Left lung (tissue), 14 donors: ENCODE measurements around the gene ALG14. TPM values are rescaled to one million over a fixed set of nuclear protein-coding genes. Genes with fewer than 3 reads are reported as not detected.

Experiments used
- ATAC-seq: fragments of 200-7000 bp; cut with Tn5 transposase; one replicate; pipeline ENCODE4 v1.9.1; 2020; ENCODE audit warnings: moderate library complexity
- DNase-seq, 4 donors: peaks; one replicate each; pipeline ENCODE4 v3.0.0-alpha.2; 2013 to 2020
- H3K27ac ChIP-seq, 2 donors: fragments of 200-600 bp; sonication (generic) in 1 of 2; one replicate each; pipeline versions ENCODE4 v1.5.0 to v1.8.0; 2020 to 2021
- H3K27me3 ChIP-seq, 2 donors: fragments of 200-600 bp; sonication (generic) in 1 of 2; one replicate each; pipeline versions ENCODE4 v1.5.0 to v1.8.0; 2020 to 2021
- H3K36me3 ChIP-seq, 2 donors: fragments of 200-600 bp; sonication (generic) in 1 of 2; one replicate each; pipeline versions ENCODE4 v1.5.0 to v1.8.0; 2020 to 2021
- H3K4me1 ChIP-seq, 2 donors: fragments of 200-600 bp; one replicate each; pipeline ENCODE4 v1.8.0; 2021
- H3K4me3 ChIP-seq, 2 donors: fragments of 200-600 bp; sonication (generic) in 1 of 2; one replicate each; pipeline versions ENCODE4 v1.5.0 to v1.8.0; 2020 to 2021; ENCODE audit warnings: mild to moderate bottlenecking in 1 of 2
- H3K9me3 ChIP-seq, 2 donors: fragments of 200-600 bp; sonication (generic) in 1 of 2; one replicate each; pipeline versions ENCODE4 v1.5.0 to v1.8.0; 2020 to 2021
- intact Hi-C, 2 donors: fragments of 100-400 bp; cut with DNase I; formaldehyde crosslinking; loops; one replicate each; pipeline versions ENCODE4 v1.11.2 to v1.14.2; 2022
- long read RNA-seq, 12 donors: library from polyadenylated mRNA in 2 of 12; unstranded in 2 of 12; transcript quantifications; one replicate each; pipeline ENCODE4 v2.0.0 and lab custom pipeline, GENCODE V29; 2019 to 2026
- polyA plus RNA-seq, 6 donors: library from polyadenylated mRNA; unstranded; fragments of 120-200 nt; gene quantifications; one replicate each; pipeline ENCODE4 v1.2.1, GENCODE V29; 2013; ENCODE audit not compliant: insufficient read length in 6 of 6
- total RNA-seq, 2 donors: library from RNA; stranded (reverse); fragmentation: NEBNext Ultra II Directional; extraction: Animal tissue kit (Norgen Biotek cat#: 25700); gene quantifications; one replicate each; pipeline ENCODE4 v1.2.1, GENCODE V29; 2021
- TF ChIP-seq, protein P1 (sequence below), 2 donors: fragments of 200-600 bp; sonication (generic) in 1 of 2; IDR thresholded peaks; one replicate each; pipeline versions ENCODE4 v1.5.0 to v1.8.0; 2021; ENCODE audit warnings: antibody characterized with exemption in 2 of 2
- donor health status: DM: no; HTN: yes; CAD: no.
- donor health status: DM: no; HTN: no; CAD: no.

Gene ALG14
- total RNA-seq (1 to 10 TPM; 5.1 to 7.9 TPM), polyA plus RNA-seq (10 to 100 TPM in 4 of 6 donors, 1 to 10 TPM in 2; 8.1 to 13.4 (median 11.0) TPM)
- long read RNA-seq, donor 1, full-length matches to known transcripts: 8 of 8 reads
- long read RNA-seq, donor 1, partial matches to known transcripts: 0 of 8 reads
- long read RNA-seq, donor 1, other reads (novel, unspliced or antisense): 0 of 8 reads
- long read RNA-seq, donor 2, full-length matches to known transcripts: 8 of 8 reads
- long read RNA-seq, donor 2, partial matches to known transcripts: 0 of 8 reads
- long read RNA-seq, donor 2, other reads (novel, unspliced or antisense): 0 of 8 reads
- long read RNA-seq, donor 3, full-length matches to known transcripts: 9 of 9 reads
- long read RNA-seq, donor 3, partial matches to known transcripts: 0 of 9 reads
- long read RNA-seq, donor 3, other reads (novel, unspliced or antisense): 0 of 9 reads
- long read RNA-seq, donor 4, full-length matches to known transcripts: 9 of 12 reads
- long read RNA-seq, donor 4, partial matches to known transcripts: 0 of 12 reads
- long read RNA-seq, donor 4, other reads (novel, unspliced or antisense): 3 of 12 reads
- long read RNA-seq, donor 5, full-length matches to known transcripts: 9 of 9 reads
- long read RNA-seq, donor 5, partial matches to known transcripts: 0 of 9 reads
- long read RNA-seq, donor 5, other reads (novel, unspliced or antisense): 0 of 9 reads
- long read RNA-seq, donor 6, full-length matches to known transcripts: 3 of 3 reads
- long read RNA-seq, donor 6, partial matches to known transcripts: 0 of 3 reads
- long read RNA-seq, donor 6, other reads (novel, unspliced or antisense): 0 of 3 reads
- long read RNA-seq, donor 7, full-length matches to known transcripts: 1 of 1 reads
- long read RNA-seq, donor 7, partial matches to known transcripts: 0 of 1 reads
- long read RNA-seq, donor 7, other reads (novel, unspliced or antisense): 0 of 1 reads
- long read RNA-seq, donor 8, full-length matches to known transcripts: 4 of 4 reads
- long read RNA-seq, donor 8, partial matches to known transcripts: 0 of 4 reads
- long read RNA-seq, donor 8, other reads (novel, unspliced or antisense): 0 of 4 reads
- long read RNA-seq, donor 9: 0 reads
- long read RNA-seq, donor 10, full-length matches to known transcripts: 16 of 20 reads
- long read RNA-seq, donor 10, partial matches to known transcripts: 0 of 20 reads
- long read RNA-seq, donor 10, other reads (novel, unspliced or antisense): 4 of 20 reads
- long read RNA-seq, donor 11, full-length matches to known transcripts: 12 of 12 reads
- long read RNA-seq, donor 11, partial matches to known transcripts: 0 of 12 reads
- long read RNA-seq, donor 11, other reads (novel, unspliced or antisense): 0 of 12 reads
- long read RNA-seq, donor 12, full-length matches to known transcripts: 10 of 10 reads
- long read RNA-seq, donor 12, partial matches to known transcripts: 0 of 10 reads
- long read RNA-seq, donor 12, other reads (novel, unspliced or antisense): 0 of 10 reads

GRCh38 chr1:95072532-95073419 is at the start of gene ALG14:
TSS of gene ALG14 (minus strand) at chr1:95072951. CDS start at chr1:95072898, 53 bp downstream.
- Histone ChIP-seq H3K4me1 (peaks cover 6 to 10% of the 10 kb centered on the region in 2 donors), H3K27me3 (peaks cover 0 to 6% of the 10 kb centered on the region in 2 donors), H3K4me3 (peak within 1 kb of the TSS; percentile 47 to 63), H3K36me3 (no peaks in the 10 kb centered on the region), H3K27ac (peak within 1 kb of the TSS; percentile 84 to 89), H3K9me3 (no peaks in the 10 kb centered on the region)
- intact Hi-C loops: no loop called here
- TF ChIP-seq, protein P1, sequence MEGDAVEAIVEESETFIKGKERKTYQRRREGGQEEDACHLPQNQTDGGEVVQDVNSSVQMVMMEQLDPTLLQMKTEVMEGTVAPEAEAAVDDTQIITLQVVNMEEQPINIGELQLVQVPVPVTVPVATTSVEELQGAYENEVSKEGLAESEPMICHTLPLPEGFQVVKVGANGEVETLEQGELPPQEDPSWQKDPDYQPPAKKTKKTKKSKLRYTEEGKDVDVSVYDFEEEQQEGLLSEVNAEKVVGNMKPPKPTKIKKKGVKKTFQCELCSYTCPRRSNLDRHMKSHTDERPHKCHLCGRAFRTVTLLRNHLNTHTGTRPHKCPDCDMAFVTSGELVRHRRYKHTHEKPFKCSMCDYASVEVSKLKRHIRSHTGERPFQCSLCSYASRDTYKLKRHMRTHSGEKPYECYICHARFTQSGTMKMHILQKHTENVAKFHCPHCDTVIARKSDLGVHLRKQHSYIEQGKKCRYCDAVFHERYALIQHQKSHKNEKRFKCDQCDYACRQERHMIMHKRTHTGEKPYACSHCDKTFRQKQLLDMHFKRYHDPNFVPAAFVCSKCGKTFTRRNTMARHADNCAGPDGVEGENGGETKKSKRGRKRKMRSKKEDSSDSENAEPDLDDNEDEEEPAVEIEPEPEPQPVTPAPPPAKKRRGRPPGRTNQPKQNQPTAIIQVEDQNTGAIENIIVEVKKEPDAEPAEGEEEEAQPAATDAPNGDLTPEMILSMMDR (IDR thresholded peaks at IDR 0.05): no peak
- peak; percentile 94 to 98 (median 96) for DNase-seq
- ATAC-seq: peak; percentile 99

- intact Hi-C loops: no loop called here
- no peak overlapping the region for H3K4me3 ChIP-seq
- no peak for ATAC-seq
- no peaks in the 10 kb centered on the region for H3K36me3 ChIP-seq
- H3K9me3 ChIP-seq: no peaks in the 10 kb centered on the region
- peaks cover 0 to 6% of the 10 kb centered on the region in 2 donors for H3K4me1 ChIP-seq
- no peak for DNase-seq
- H3K27ac ChIP-seq: no peak overlapping the region
- TF ChIP-seq, protein P1 (IDR thresholded peaks at IDR 0.05): no peak
- peaks cover 0 to 49% of the 10 kb centered on the region in 2 donors for H3K27me3 ChIP-seq
Observed at GRCh38 chr1:95122151-95122697, 49.5 kb upstream of the ALG14 start.

DNA sequence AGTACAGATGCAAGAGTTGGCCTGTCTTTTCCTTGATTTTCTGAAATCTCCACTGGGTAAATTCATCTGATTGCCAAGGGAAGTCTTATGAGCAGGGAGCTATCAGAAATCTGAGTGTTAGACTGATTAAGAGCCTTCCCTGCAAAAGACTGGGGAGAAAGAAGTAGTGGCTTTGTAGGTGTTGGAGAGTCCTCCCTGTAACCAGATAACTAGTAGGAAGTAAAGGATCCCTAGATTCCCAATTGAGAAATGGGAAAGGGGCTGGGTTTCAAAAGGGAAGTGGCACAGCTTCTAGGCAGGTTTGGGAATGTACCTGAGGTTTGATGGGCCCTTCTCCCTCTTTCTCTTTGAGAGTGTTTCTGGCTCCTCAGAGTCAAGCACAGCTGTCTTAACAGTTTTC is 46.5 kb upstream of the ALG14 start:
- DNase-seq: no peak
- Histone ChIP-seq H3K9me3 (no peaks in the 10 kb centered on the region), H3K36me3 (no peaks in the 10 kb centered on the region), H3K4me3 (no peak overlapping the region), H3K4me1 (peaks cover 0 to 16% of the 10 kb centered on the region in 2 donors), H3K27me3 (peaks cover 0 to 67% of the 10 kb centered on the region in 2 donors), H3K27ac (no peak overlapping the region)
- ATAC-seq: no peak
- intact Hi-C loops: no loop called here
- TF ChIP-seq, protein P1 (IDR thresholded peaks at IDR 0.05): no peak

- DNase-seq (no peak), ATAC-seq (no peak)
- no peaks in the 10 kb centered on the region for H3K36me3 ChIP-seq
- H3K27ac ChIP-seq: no peak overlapping the region
- TF ChIP-seq, protein P1 (IDR thresholded peaks at IDR 0.05): no peak
- H3K9me3 ChIP-seq: no peaks in the 10 kb centered on the region
- peaks cover 0 to 67% of the 10 kb centered on the region in 2 donors for H3K27me3 ChIP-seq
- peaks cover 0 to 16% of the 10 kb centered on the region in 2 donors for H3K4me1 ChIP-seq
- peak overlapping the region in 1 of 2 donors; percentile 60 for H3K4me3 ChIP-seq
- intact Hi-C loops: no loop called here
Observed at GRCh38 chr1:95118710-95119109, 46.0 kb upstream of the ALG14 start.
